HG03139 (cell line): ENCODE data around the gene FAM135A.
"Not testable (repeated sequence)": the region's sequence is repeated elsewhere in the genome, so short reads cannot be mapped to it uniquely, and the experiment has no call there.

Source experiments
- ATAC-seq: cut with Tn5 transposase; IDR thresholded peaks from one replicate; pipeline ENCODE4 v1.9.1; 2021; ENCODE audit not compliant: unreplicated experiment

Gene FAM135A

DNA sequence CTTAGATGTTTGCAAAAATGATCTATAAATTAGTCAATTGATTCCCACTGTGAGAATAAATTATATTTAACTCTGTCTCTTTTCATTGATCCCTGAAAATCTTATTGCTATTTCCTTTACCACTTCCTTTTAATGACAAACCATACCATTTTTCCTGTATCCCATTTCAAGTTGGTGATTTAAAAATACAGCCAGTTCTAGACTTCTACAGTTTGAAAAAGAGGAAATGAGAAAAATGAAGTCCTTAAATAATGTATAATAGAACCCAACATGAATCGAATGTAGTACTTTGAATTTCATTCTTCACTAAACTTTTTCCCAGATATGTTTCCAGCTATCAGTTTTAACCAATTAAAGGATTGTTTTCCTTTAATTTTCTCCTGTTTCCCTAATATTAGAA is 124.0 kb downstream of the FAM135A start:
- ATAC-seq, result no peak

DNA sequence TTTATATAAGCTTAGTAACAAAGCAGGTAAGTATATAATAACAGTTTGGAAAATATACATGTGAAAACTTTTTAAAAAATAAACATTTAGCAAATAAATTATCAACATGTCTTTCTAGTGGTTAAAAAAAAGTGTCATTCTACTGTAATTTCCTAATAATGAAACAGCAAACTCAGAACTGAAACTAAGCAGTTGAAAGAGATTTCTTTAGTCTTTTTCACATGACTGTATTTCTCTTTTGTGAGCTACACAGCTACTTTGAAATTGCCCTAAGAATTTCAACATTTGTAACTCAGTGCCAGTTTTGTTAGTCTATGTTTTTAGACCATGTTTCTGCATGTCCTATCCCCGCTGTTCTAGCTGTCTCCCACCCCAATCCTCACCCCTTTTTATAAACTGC is 125.1 kb downstream of the FAM135A start:
- peak; percentile 72 for ATAC-seq

DNA sequence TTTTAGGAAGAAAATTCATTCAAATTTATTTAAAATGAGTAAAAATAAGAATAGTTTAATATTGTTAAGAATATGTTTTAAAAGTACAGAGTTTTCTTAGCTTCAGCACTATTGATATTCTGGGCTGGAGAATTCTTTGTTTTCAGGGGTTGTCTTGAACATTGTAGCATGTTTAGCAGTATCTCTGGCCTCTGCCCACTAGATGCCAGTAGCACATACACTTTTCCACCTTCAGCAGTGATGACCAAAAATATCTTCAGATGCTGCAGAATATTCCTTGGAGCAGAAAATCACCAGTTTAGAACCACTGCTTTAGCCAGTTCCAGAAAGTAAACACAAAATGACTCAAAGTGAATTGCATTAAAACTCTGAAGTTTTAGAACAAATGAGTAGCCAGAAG is 134.0 kb downstream of the FAM135A start:
- ATAC-seq, result no peak

DNA sequence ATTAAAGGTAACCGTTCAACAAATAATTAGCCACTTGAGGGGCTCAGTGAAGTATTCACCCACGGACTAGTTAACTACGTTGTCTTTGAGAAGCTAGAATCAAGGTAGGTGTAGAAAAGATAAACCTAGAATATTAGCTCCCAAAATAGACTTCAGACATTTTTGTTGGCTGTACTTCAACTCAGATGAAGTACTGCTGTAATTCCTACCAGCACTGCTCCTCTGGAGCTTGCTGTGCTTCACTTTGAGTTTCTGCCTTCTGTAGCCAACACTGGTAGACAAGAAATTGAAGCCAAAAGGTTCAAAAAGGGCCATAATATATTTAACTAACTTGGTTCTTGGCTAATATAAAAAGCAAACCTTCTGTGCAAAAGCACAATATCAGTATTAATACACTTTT is 134.6 kb downstream of the FAM135A start:
- no peak for ATAC-seq

DNA sequence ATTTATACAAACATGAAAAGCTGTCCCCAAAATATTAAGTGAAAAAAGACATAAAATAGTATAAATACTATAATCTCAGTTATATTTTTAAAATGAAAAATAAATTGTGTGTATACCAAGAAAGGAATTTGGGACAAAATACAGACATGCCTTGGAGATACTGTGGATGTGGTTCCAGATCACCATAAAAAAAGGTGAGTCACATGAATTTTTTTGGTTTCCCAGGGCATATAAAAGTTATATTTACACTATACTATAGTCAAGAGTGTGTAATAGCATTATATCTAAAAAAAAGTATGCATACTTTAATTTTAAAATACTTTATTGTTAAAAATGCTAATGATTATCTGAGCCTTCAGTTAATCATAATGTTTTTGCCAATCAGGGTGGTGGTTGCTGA is 136.0 kb downstream of the FAM135A start:
- ATAC-seq, result no peak

DNA sequence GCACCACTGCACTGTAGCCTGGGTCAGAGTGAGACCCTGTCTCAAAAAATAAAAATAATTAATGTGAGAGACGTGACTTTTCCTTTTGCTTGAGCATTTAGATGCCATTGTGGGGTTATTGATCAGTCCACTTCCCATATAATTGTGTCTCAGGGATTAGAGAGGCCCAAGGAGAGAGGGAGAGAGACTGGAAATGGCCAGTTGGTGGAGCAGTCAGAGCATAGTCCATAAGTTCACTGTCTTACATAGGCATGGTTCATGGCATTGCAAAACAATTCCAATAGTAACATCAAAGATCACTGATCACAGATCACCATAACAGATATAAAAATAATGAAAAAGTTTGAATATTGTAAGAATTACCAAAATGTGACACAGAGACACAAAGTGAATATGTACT is 138.3 kb downstream of the FAM135A start:
- ATAC-seq, result no peak

DNA sequence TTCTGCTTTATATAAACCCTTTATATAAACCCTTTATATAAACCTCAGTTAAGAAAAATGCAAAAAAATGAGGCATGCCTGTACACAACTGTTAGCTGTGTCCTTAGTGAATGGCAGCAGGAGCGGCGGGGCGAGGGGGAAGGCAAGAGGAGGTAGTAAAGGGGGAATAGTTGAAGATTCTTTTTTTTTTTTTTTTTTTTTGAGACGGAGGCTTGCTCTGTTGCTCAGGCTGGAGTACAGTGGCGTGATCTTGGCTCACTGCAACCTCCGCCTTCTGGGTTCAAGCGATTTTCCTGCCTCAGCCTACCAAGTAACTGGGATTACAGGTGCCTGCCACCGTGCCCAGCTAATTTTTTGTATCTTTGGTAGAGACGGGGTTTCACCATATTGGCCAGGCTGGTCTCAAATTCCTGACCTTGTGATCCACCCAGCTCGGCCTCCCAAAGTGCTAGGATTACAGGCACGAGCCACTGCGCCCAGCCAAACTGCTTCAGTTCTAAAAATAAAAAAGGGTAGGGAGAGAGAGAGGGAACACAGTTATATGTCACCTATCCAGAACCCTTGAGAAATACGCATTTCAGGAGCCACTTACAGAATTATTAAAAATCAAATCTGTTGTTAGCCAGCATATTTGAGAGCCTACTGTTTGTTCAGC is 139.1 kb downstream of the FAM135A start:
- ATAC-seq, result not testable (repeated sequence)

DNA sequence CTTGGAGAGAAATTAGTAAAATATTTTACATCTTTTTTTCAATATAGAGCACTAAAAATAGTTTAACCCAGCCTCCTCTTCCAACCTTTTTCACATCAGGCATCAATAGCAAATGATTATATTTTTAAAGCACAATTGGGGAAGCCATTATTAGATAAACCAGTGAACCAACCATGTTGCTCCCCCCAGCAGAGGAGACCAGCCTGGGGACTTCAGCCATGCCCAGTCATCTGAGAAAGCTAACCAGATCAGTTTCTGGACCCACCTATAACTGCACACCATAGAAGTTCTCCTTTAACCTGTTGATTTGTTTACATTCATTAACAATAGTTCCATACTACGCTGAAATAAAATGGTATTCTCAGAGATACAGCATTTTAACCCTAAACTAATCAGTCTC is 139.7 kb downstream of the FAM135A start:
- no peak for ATAC-seq

DNA sequence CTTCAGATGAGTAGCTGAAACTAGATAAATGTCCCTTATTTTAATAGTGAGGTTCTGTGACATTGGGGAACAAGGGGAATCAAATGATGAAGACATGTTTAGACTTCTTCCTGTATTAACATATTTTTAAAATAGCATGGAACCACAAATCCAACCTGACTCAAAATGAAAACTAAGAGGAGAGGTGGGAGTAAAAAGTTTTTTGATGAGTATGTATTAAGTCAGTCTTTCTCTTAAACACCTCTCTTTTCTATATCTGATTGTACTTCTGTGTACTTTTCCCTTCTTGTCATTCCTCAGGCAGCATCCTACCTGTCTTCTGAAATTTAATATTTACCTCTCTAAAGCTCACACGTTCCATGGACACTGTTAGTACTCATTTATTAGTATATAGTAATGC is 144.7 kb downstream of the FAM135A start:
- ATAC-seq, result no peak

DNA sequence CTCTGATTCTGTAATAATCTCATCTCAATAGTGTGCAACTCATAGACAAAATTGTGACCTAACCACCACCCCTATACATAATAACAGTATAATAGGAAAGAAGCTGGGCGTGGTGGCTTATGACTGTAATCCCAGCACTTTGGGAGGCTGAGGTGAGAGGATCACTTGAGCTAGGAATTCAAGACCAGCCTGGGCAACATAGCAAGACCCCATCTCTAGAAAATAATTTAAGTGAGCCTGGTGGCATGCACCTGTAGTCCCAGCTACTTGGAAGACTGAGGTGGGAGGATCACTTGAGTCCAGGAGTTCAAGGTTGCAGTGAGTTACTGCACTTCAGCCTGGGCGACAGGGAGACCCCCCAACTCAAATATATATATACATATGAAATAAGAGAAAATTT is 149.1 kb downstream of the FAM135A start:
- ATAC-seq, result not testable (repeated sequence)

DNA sequence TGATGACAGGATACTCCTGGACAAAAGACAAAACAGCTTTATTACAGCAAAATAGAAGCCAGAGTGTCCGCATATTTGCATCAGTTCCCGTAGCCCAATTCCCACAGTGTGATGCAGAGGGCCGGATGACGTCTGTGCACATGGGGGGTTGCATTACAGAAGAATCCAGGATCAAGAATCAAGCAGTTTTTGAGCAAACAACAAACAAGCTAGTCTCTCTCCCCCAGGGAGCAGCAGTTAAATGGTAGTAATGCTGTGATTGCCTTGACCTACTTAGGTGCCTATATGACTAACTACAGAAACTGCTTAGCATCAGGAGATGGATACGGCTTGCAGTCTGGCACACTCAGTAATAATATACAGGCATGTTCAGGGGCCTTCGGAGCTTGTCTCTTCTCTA is 150.2 kb downstream of the FAM135A start:
- no peak for ATAC-seq

DNA sequence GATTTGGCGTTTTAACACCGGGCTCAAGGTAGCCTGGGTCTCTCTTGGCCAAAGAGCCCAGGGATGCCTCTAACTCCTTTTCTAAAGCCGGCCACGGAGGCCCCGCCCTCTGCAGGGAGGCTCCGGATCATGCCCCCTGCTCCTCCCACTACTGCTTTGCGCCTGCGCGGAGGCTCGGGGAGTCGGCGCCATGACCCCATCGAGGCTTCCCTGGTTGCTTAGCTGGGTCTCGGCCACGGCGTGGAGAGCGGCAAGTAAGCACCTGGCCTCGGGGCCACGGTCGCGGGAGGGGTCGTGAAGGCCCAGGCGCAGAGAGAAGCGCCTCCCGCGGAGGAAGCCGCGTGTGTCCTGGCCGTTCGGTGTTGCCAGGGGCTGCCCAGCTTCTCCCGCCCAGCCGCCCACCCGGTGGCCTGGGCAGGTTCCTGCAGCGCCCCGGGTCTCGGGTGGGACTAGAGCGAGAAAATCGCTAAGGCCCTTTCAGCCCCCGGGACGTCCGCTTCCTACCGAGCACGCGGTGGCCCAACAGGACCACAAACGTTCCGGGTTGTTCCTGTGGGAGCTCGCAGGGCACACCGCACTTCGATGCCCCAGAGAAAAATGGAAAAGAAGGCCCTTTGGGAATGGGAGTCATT is 153.6 kb downstream of the FAM135A start, which contains the start of gene SDHAF4:
TSS of gene SDHAF4 (plus strand) at position 180 of the 632 bp plus-strand sequence. CDS start at position 191, 11 bp downstream.
- peak; percentile 99 for ATAC-seq

DNA sequence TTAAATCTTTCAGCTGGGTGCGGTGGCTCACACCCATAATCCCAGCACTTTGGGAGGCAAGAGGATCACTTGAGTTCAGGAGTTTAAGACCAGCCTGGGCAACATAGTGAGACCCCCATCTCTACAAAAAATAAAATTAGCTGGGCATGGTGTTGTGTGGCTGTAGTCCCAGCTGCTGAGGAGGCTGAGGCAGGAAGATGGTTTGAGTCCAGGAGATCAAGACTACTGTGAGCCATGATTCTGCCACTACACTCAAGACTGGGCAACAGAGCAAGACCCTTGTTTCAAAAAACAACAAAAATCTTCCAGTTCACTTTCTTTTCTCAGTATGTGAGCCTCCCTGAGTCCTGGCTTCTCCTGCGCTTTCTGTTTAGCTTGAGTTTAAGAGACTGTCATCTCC is 161.3 kb downstream of the FAM135A start:
- ATAC-seq, result no peak

DNA sequence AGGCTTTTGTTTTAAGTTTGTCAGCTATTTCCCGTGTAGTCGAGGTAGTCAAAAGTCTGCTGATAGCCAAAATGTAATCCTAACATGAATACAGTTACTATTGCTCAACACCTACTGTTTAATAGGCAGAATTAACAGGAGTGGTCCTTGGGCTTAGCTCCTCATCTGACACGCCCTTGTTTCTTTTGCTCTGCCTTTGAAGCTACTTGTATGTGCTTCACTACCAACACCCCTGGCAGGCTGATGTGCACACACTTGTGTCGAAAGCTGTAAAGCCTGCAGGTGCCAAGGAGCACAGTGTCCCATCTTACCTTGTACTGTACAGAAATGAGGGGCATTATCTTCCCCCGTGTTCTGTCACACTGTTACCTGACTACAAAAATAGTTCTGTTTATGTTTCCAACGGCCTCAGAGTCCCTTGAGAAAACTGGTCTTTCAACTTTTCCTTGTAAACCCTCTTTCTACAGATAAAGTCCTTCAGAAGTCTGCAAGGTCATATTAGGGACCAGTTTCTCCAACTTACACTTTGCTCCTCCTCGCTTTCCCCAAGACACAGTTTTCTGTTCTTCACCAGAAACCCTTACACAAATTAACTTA is 162.7 kb downstream of the FAM135A start:
- ATAC-seq, result no peak

DNA sequence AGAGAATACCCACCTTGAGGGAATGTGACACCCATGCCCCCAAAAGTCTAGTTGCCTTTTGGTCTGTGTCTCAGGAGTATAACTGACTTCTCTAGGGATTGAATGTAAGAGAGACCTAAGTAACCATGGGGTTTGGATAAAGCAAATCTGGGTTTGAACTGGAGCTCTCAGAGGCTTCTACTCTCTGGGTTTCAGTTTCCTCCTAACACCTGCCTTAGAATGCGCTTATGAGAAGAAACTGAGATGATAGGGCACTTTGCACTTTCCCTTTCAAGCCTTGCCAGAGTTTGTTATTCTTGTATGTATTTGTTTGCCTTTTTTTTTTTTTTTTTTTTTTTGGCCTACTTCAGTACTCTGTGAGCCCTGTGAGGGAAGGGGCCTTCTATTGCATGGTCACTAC is 172.8 kb downstream of the FAM135A start:
- ATAC-seq, result peak; percentile 86

DNA sequence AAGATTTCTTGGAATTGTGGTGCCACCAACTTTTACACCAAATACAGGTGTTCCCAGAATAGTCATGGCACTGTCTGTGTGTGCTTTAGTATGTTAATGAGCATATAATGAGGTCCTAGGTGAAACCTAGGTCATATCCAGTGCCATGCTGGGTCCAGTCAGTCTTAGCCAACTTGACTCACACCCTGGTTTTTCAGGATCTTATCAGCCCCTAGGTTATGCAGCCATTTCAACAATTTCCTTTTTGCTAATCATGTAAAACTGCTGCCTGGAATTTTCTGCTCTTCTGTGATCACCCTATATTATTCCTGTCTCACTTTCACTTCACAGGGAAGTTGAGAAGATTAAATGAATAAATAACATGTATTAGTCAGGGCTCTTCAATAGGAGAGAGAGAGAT is 177.1 kb downstream of the FAM135A start:
- no peak for ATAC-seq

DNA sequence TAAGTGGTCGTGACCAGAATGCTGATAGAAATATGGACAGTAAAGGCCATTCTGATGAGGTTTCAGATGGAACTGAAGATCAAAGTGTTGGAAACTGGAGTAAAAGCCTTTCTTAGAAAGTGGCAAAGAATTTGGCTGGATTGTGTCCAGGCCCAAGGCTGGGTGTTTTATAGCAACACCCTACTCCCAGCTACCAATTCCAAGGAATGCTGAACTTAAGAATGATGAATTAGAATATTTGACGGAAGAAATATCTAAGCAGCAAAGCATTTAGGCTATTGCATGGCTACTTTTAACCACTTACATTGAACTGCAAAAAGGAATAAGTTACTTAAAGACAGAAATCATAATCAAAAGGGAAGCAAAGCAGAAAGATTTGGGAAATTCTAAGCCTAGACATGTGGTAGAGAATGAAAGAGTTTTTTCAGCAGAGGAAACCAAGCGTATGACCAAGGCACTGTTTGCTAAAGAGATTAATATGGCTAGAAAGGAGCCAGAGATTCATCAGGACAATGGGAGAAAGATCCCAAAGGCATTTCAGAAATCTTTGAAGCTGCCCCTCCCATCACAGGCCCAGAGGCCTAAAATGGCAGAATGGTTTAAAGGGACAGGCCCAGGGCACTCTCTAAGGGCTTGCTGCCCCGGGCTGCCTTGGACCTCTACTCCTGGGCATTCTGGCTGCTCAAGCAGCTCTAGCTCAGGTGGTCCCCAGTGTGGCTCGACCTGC is 179.2 kb downstream of the FAM135A start:
- no peak for ATAC-seq

DNA sequence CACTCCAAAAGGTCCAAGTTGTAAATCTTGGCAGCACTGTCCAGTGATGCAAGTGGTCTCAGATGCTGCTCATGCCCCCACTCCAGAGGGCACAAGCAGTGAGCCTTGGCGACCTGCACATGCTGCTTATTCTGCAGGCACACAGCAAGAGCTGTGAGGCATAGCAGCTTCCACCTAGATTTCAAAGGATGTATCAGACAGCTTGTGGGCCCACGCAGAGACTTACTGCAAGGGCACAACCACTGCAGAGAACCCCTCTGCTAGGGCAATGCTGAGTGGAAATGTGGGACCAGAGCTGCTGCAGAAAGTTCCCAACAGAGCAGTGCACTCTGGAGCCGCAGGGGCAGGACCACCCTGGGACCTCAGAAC is 179.8 kb downstream of the FAM135A start:
- ATAC-seq, result no peak

DNA sequence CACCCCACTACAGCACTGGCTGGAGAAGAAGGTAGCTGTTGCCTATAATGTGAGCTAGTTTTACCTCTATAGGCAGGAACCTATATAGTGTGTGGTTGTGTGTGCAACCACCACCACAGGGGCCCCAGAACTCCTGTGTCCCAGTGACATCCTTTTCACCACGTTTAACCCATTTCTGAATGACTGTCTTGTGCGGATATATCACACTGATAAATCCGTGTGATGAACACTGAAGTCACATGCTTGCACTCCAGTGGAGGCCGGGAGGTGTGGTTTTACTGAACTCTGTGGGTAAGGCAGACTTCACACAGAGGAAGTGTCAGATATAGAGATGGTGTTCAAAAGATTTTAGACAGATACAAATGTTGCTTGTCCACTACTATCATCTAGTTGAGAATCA is 185.9 kb downstream of the FAM135A start:
- no peak for ATAC-seq

DNA sequence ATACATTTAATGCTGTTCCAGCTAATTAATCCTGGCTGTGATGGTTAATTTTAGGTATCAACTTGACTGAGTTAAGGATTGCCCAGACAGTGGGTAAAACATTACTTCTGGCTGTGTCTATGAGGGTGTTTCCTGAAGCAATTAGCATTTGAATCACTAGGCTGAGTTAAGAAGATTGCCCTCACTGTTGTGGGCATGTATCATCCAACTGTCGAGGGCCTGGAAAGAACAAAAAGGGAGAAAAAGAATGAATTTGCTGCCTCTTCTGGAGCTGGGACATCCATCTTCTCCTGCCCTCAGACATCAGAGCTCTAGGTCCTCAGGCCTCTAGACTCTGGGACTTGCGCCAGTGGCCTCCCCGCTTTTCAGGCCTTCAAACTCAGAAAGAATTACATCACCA is 187.7 kb downstream of the FAM135A start:
- ATAC-seq, result no peak

DNA sequence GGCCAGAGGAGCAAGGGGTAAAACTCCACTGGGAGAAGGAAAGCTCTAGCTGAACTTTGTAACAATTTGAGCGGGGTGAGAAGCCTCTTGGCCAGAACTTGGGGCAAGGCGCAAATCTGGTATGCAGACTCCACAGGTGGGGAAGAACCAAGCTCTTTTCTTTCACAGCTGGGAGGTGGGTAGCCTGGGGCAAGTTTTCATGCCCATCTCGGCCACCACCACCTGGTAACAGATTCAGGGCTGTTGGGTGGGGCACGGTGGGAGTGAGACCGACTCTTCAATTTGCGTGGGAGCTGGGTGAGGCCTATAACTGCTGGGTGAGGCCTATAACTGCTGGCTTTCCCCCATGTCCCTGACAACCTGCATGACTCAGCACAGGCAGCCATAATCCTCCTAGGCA is 190.9 kb downstream of the FAM135A start:
- no peak for ATAC-seq

DNA sequence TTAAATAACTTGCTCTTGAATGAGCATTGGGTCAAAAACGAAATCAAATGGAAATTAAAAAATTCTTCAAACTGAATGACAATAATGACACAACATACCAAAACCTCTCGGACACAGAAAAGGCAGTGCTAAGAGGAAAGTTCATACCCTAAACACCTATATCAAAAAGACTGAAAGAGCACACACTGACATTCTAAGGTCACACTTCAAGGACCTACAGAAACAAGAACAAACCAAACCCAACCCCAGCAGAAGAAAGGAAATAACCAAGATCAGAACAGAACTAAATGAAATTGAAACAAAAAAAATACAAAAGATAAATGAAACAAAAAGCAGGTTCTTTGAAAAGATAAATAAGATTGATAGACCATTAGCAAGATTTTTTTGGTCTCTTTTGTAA is 194.1 kb downstream of the FAM135A start:
- not testable (repeated sequence) for ATAC-seq
